K562 (cell line): ENCODE measurements around the gene ETV2. TPM values are rescaled to one million over a fixed set of nuclear protein-coding genes. Genes with fewer than 3 reads are reported as not detected.

Experiments
- CAMTA2 ChIP-seq: fragments of 250-450 bp; sonication (Bioruptor Pico); conservative IDR thresholded peaks from 2 replicates; pipeline ENCODE4 v1.5.1; 2022
- E2F4 ChIP-seq: sonication (generic); formaldehyde crosslinking; IDR thresholded peaks from 2 replicates; pipeline ENCODE4 v1.8.0; 2022; ENCODE audit warnings: mild to moderate bottlenecking, low read depth, missing genetic modification reagents
- EP400 ChIP-seq: fragments of 450-650 bp; IDR thresholded peaks from 2 replicates; pipeline ENCODE4 v1.6.1; 2017; ENCODE audit warnings: antibody characterized with exemption, mild to moderate bottlenecking, moderate library complexity
- GATAD2B ChIP-seq: fragments of 450-650 bp; IDR thresholded peaks from 2 replicates; pipeline ENCODE4 v1.6.1; 2017; ENCODE audit warnings: mild to moderate bottlenecking, borderline replicate concordance
- GTF2E2 ChIP-seq: fragments of 200-800 bp; sonication (Bioruptor generic); IDR thresholded peaks from 2 replicates; pipeline ENCODE4 v1.6.1; 2016; ENCODE audit warnings: missing genetic modification characterization, missing compliant biosample characterization
- NELFE ChIP-seq: IDR thresholded peaks from 2 replicates; pipeline ENCODE4 v1.6.1; 2011; ENCODE audit warnings: mild to moderate bottlenecking; ENCODE audit not compliant: insufficient read depth, insufficient read length
- RREB1 ChIP-seq: fragments of 250-450 bp; sonication (Bioruptor Pico); IDR thresholded peaks from 2 replicates; pipeline ENCODE4 v1.4.0; 2020
- SAFB2 ChIP-seq: fragments of 200-400 bp; formaldehyde crosslinking; IDR thresholded peaks from 2 replicates; pipeline ENCODE4 v1.6.1; 2018; ENCODE audit warnings: borderline replicate concordance, low read length, low read depth, moderate library complexity; ENCODE audit not compliant: severe bottlenecking
- U2AF2 ChIP-seq: fragments of 200-400 bp; formaldehyde crosslinking; optimal IDR thresholded peaks from 2 replicates; pipeline ENCODE3; 2017; ENCODE audit warnings: low read depth, mild to moderate bottlenecking, low read length
- XRCC4 ChIP-seq: IDR thresholded peaks from one replicate; pipeline ENCODE4 v1.6.1; 2011; ENCODE audit not compliant: insufficient read depth, insufficient read length; ENCODE audit errors: extremely low read depth
- ZNF318 ChIP-seq, 2 experiments: fragments of 450-650 bp; IDR thresholded peaks; 2 replicates each; pipeline ENCODE4 v1.6.1; 2016; ENCODE audit warnings: mild to moderate bottlenecking in 2 of 2, borderline replicate concordance in 1 of 2, low read depth in 1 of 2, moderate library complexity in 1 of 2
- polyA plus RNA-seq, 8 experiments: library from polyadenylated mRNA; depleted of rRNA in 4 of 8; stranded (reverse) in 5 of 8; unstranded in 3 of 8; fragments of >200 nt; fragmentation: Nextera tagmentation in 2 of 8; fragmentation: Illumina TruSeq in 1 of 8; extraction: Ambion mirVana in 2 of 8; extraction: Trizol in 1 of 8; gene quantifications; 2 replicates each; pipeline versions ENCODE4 v1.2.1 to v1.2.3, GENCODE V29; 2011 to 2014; ENCODE audit warnings: inconsistent platforms in 1 of 8, missing spikeins in 1 of 8
- total RNA-seq, 7 experiments: library from RNA; depleted of rRNA in 6 of 7; stranded (reverse); fragments of >200 nt in 6 of 7; fragmentation: Illumina TruSeq in 2 of 7; extraction: Trizol in 2 of 7; gene quantifications; 2 replicates each; pipeline versions ENCODE4 v1.2.1 to v1.2.3, GENCODE V29; 2011 to 2021; ENCODE audit warnings: low replicate concordance in 1 of 7

The ETV2 gene
- total and polyA plus RNA-seq, 9 of the 15 experiments (the other 6 are each of a cell fraction or from before 2014, with no cell fraction given) = 0.11 to 3.7 (median 0.55) TPM

- TF ChIP-seq NELFE = no peak
- TF ChIP-seq SAFB2 = no peak
- no peak for TF ChIP-seq GATAD2B
- no peak for TF ChIP-seq XRCC4
- TF ChIP-seq CAMTA2 (CRISPR knock-in tag) = no peak
- no peak for TF ChIP-seq E2F4 (CRISPR knock-in tag)
- TF ChIP-seq EP400 = peak; percentile 89
- peak; percentile 69; the same call in 1 of the 2 replicates for TF ChIP-seq RREB1 (CRISPR knock-in tag)
- no peak for TF ChIP-seq U2AF2
- 0 out of 2 replicates have a peak, but pooled peaks have one; percentile 26 for TF ChIP-seq GTF2E2
- TF ChIP-seq ZNF318 (IDR thresholded peaks at IDR 0.05; ENCODE audit: borderline replicate concordance in 1 of 2, low read depth in 1 of 2) = no peak
Observed at GRCh38 chr19:35628565-35629331, 12.8 kb upstream of the ETV2 start, which contains the start of gene RBM42 (continued).
